OCI-LY7 (cell line): ENCODE results near the gene CD55. TPM values are rescaled to one million over a fixed set of nuclear protein-coding genes. Genes with fewer than 3 reads are reported as not detected.

Source experiments
- BruUV-seq: library from RNA; stranded (reverse); fragments of 400-500 nt; replicated peaks from 2 replicates; lab custom pipeline; 2021; lab: Mats Ljungman, UMichigan
- CTCF ChIA-PET: fragments of 300-600 bp; sonication (Branson Sonifier 250); formaldehyde crosslinking; loops from one replicate; lab custom pipeline; 2022; ENCODE audit warnings: antibody characterized with exemption; ENCODE audit not compliant: unreplicated experiment; lab: Charles Lee
- POLR2A ChIA-PET: fragments of 300-600 bp; sonication (Branson Sonifier 250); formaldehyde crosslinking; loops from one replicate; lab custom pipeline; 2022; ENCODE audit warnings: antibody characterized with exemption; lab: Charles Lee
- DNase-seq: peaks from one replicate; pipeline ENCODE4 v3.0.0-alpha.2; 2015; ENCODE audit warnings: low spot score
- H2AFZ ChIP-seq: fragments of 200-600 bp; sonication (generic), shearing (Covaris generic); 2 replicates; pipeline ENCODE4 v1.6.1; 2014; ENCODE audit warnings: mild to moderate bottlenecking, antibody characterized with exemption, low read length, moderate library complexity
- H3K27ac ChIP-seq: fragments of 200-600 bp; sonication (generic); 2 replicates; pipeline ENCODE4 v1.5.1; 2014; ENCODE audit warnings: mixed run types, low read depth, mild to moderate bottlenecking, moderate library complexity, low read length, inconsistent platforms; ENCODE audit not compliant: poor library complexity, severe bottlenecking
- H3K36me3 ChIP-seq: fragments of 200-600 bp; sonication (generic); 2 replicates; pipeline ENCODE4 v1.6.1; 2014; ENCODE audit warnings: mild to moderate bottlenecking, antibody characterized with exemption, low read length, moderate library complexity, mixed read lengths; ENCODE audit not compliant: insufficient read depth
- H3K4me1 ChIP-seq: fragments of 200-600 bp; sonication (generic); 2 replicates; pipeline ENCODE4 v1.5.1; 2014; ENCODE audit warnings: mild to moderate bottlenecking, low read length; ENCODE audit not compliant: insufficient read depth, poor library complexity, severe bottlenecking
- H3K4me2 ChIP-seq: fragments of 200-600 bp; sonication (generic); 2 replicates; pipeline ENCODE4 v1.6.1; 2014; ENCODE audit warnings: mild to moderate bottlenecking, low read length
- H3K4me3 ChIP-seq: fragments of 200-600 bp; sonication (generic); 2 replicates; pipeline ENCODE4 v1.5.1; 2014; ENCODE audit warnings: mild to moderate bottlenecking, low read depth, low read length; ENCODE audit not compliant: poor library complexity, severe bottlenecking
- H3K79me2 ChIP-seq: fragments of 200-600 bp; sonication (generic); 2 replicates; pipeline ENCODE4 v1.6.1; 2016; ENCODE audit warnings: low read depth, mild to moderate bottlenecking, low read length, moderate library complexity, mixed read lengths; ENCODE audit not compliant: insufficient read depth
- H3K9me2 ChIP-seq: fragments of 200-600 bp; sonication (generic); 2 replicates; pipeline ENCODE4 v1.6.1; 2016; ENCODE audit warnings: mild to moderate bottlenecking, low read length, mixed read lengths; ENCODE audit not compliant: insufficient read depth
- H3K9me3 ChIP-seq: fragments of 200-600 bp; sonication (generic); 2 replicates; pipeline ENCODE4 v1.6.1; 2014; ENCODE audit warnings: mild to moderate bottlenecking, mixed run types, low read length, mixed read lengths
- H4K20me1 ChIP-seq: fragments of 200-600 bp; sonication (generic); 2 replicates; pipeline ENCODE4 v1.6.1; 2014; ENCODE audit warnings: mild to moderate bottlenecking, antibody characterized with exemption, low read length, moderate library complexity, mixed read lengths; ENCODE audit not compliant: insufficient read depth
- EZH2phosphoT487 ChIP-seq: fragments of 200-600 bp; sonication (generic); IDR thresholded peaks from 2 replicates; pipeline ENCODE4 v1.6.1; 2018; ENCODE audit warnings: low read depth, borderline replicate concordance, mild to moderate bottlenecking, mixed run types, antibody characterized with exemption, low read length, moderate library complexity, mixed read lengths
- intact Hi-C: fragments of 100-400 bp; cut with micrococcal nuclease; formaldehyde crosslinking; loops from one replicate; pipeline ENCODE4 v1.10.0; 2022; ENCODE audit not compliant: unreplicated experiment
- total RNA-seq, 2 experiments: library from RNA; depleted of rRNA in 1 of 2; stranded (reverse); fragments of >200 nt in 1 of 2; shearing (Covaris generic) in 1 of 2; gene quantifications; 2 replicates each; pipeline ENCODE4 v1.2.3, GENCODE V29; 2014 to 2022
- TF ChIP-seq, protein P1 (sequence below): fragments of 200-600 bp; sonication (generic); conservative IDR thresholded peaks from 2 replicates; pipeline ENCODE4 v1.5.1; 2014; ENCODE audit warnings: mild to moderate bottlenecking, antibody characterized with exemption, low read length, moderate library complexity, mixed read lengths

Gene CD55
- total RNA-seq, 2 experiments from 2014 or later = 20.0 to 28.1 TPM

DNA sequence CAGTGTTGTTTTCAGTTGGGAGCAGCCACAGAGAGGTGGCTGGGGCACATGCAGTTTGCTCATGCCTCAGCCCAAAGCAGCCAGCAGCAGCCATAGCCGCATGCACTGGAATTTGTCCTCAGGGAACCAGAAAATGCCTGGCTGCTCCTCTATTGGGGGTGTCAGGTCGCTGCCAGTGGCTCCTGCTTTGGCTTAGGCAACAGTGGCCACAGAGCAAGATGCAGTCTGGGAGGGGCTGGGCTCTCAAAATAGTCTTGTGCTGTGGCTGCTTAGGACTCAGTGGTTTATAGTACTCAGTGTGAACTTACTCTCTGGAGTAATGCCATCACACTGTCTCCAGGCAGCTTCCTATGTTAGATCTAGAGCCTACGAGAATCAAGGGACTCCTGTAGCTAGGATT, 25.0 kb downstream of the CD55 start:
- BruUV-seq = no TSS peak
- no peaks in the 10 kb centered on the region for H3K9me2 ChIP-seq

DNA sequence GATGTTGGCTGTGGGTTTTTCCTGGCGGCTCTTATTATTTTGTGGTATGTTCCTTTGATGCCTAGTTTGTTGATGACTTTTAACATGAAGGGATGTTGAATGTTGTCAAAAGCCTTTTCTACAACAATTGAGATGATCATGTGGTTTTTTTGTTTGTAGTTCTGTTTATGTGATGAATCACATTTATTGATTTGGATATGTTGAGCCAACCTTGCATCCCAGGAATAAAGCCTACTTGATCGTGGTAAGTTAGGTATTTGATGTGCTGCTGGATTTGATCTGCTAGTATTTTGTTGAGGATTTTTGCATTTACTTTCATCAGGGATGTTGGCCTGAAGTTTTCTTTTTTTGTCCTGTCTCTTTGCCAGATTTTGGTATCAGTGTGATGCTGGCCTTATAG, 28.5 kb downstream of the CD55 start:
- intact Hi-C loops = no loop called here
- no TSS peak for BruUV-seq
- Histone ChIP-seq H2AFZ (no peak overlapping the region), H3K4me1 (no peaks in the 10 kb centered on the region), H3K9me3 (no peaks in the 10 kb centered on the region), H3K79me2 (no peaks in the 10 kb centered on the region), H4K20me1 (no peaks in the 10 kb centered on the region), H3K4me3 (no peak overlapping the region), H3K4me2 (no peak overlapping the region), H3K9me2 (no peaks in the 10 kb centered on the region), H3K36me3 (peaks cover 36% of the 10 kb centered on the region), H3K27ac (no peak overlapping the region)
- no peak for DNase-seq
- no peak for TF ChIP-seq EZH2phosphoT487
- TF ChIP-seq, protein P1, sequence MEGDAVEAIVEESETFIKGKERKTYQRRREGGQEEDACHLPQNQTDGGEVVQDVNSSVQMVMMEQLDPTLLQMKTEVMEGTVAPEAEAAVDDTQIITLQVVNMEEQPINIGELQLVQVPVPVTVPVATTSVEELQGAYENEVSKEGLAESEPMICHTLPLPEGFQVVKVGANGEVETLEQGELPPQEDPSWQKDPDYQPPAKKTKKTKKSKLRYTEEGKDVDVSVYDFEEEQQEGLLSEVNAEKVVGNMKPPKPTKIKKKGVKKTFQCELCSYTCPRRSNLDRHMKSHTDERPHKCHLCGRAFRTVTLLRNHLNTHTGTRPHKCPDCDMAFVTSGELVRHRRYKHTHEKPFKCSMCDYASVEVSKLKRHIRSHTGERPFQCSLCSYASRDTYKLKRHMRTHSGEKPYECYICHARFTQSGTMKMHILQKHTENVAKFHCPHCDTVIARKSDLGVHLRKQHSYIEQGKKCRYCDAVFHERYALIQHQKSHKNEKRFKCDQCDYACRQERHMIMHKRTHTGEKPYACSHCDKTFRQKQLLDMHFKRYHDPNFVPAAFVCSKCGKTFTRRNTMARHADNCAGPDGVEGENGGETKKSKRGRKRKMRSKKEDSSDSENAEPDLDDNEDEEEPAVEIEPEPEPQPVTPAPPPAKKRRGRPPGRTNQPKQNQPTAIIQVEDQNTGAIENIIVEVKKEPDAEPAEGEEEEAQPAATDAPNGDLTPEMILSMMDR = no peak
- ChIA-PET POLR2A (no interaction called here), CTCF (no interaction called here)

More for the DNA sequence above, 25.0 kb downstream of the CD55 start:
- H3K9me3 ChIP-seq = no peaks in the 10 kb centered on the region
- intact Hi-C loops = no loop called here
- CTCF ChIA-PET = no interaction called here
- no peak for DNase-seq
- H3K79me2 ChIP-seq = no peaks in the 10 kb centered on the region
- H3K4me1 ChIP-seq = no peaks in the 10 kb centered on the region
- H4K20me1 ChIP-seq = no peaks in the 10 kb centered on the region
- H2AFZ ChIP-seq = no peak overlapping the region
- H3K27ac ChIP-seq = no peak overlapping the region
- TF ChIP-seq, protein P1 = no peak
- TF ChIP-seq EZH2phosphoT487 = no peak
- H3K4me2 ChIP-seq = no peak overlapping the region
- H3K36me3 ChIP-seq = peaks cover 36% of the 10 kb centered on the region
- POLR2A ChIA-PET = no interaction called here
- no peak overlapping the region for H3K4me3 ChIP-seq

DNA sequence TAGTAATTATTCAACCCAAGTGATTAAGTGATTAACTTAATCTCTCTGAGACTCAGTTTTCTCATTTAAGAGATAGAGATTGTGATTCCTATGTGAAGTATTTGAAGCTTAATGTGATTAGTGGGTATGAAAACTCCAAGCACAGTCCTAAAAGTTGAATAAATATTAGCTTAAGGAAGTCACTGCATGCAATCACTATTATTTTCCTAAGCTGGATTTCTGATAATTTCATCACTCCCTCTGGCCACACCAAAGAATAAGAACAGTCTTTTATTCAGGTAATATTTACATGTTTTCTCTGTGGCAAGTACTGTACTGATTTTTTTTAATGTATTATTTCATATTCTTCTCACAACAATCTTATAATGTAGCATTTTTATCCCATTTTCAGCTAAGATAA, 31.1 kb downstream of the CD55 start:
- Histone ChIP-seq H3K4me3 (no peak overlapping the region), H3K9me3 (no peaks in the 10 kb centered on the region), H3K9me2 (no peaks in the 10 kb centered on the region), H3K4me2 (no peak overlapping the region), H2AFZ (no peak overlapping the region), H4K20me1 (no peaks in the 10 kb centered on the region), H3K36me3 (peaks cover 25% of the 10 kb centered on the region), H3K27ac (no peak overlapping the region), H3K79me2 (no peaks in the 10 kb centered on the region), H3K4me1 (no peaks in the 10 kb centered on the region)
- ChIA-PET POLR2A (interaction anchor here (0.7 kb wide), 1 partner anchor 11 kb away, joined by 5 read pairs; no protein-coding TSS in a partner anchor), CTCF (no interaction called here)
- TF ChIP-seq EZH2phosphoT487 = no peak
- TF ChIP-seq, protein P1 = no peak
- intact Hi-C loops = no loop called here
- BruUV-seq = no TSS peak
- DNase-seq = no peak
